RWPE1 (cell line): Measurements from ENCODE around the gene TNXB.
A peak's percentile ranks its signal among the peaks of the same experiment; 100 is the strongest.
"Not testable (repeated sequence)": the region's sequence is repeated elsewhere in the genome, so short reads cannot be mapped to it uniquely, and the experiment has no call there.

Experiments used
- CTCF ChIA-PET: fragments of 350-600 bp; sonication (Branson Sonifier 250); formaldehyde crosslinking; extraction: SDS; loops from one replicate; lab custom pipeline; 2021; lab: Yijun Ruan, JAX
- POLR2A ChIA-PET: fragments of 400-600 bp; formaldehyde crosslinking; extraction: SDS; loops from one replicate; lab custom pipeline; 2020; ENCODE audit warnings: antibody characterized with exemption; ENCODE audit not compliant: low non-redundant PET; lab: Yijun Ruan, JAX
- DNase-seq: peaks from one replicate; pipeline ENCODE4 v3.0.0; 2012; ENCODE audit warnings: low spot score
- H3K27ac ChIP-seq: fragments of 450-650 bp; 2 replicates; pipeline ENCODE4 v1.5.1; 2017
- CTCF ChIP-seq: fragments of 450-650 bp; conservative IDR thresholded peaks from 2 replicates; pipeline ENCODE4 v1.5.1; 2017; ENCODE audit warnings: low read depth, mild to moderate bottlenecking

The TNXB gene

GRCh38 chr6:32148289-32149091, 39.4 kb upstream of the TNXB start:
- H3K27ac ChIP-seq = peak overlapping the region; percentile 54
- CTCF ChIA-PET = no interaction called here
- TF ChIP-seq CTCF = peak; percentile 58
- POLR2A ChIA-PET = no interaction called here
- peak; percentile 64 for DNase-seq

DNA sequence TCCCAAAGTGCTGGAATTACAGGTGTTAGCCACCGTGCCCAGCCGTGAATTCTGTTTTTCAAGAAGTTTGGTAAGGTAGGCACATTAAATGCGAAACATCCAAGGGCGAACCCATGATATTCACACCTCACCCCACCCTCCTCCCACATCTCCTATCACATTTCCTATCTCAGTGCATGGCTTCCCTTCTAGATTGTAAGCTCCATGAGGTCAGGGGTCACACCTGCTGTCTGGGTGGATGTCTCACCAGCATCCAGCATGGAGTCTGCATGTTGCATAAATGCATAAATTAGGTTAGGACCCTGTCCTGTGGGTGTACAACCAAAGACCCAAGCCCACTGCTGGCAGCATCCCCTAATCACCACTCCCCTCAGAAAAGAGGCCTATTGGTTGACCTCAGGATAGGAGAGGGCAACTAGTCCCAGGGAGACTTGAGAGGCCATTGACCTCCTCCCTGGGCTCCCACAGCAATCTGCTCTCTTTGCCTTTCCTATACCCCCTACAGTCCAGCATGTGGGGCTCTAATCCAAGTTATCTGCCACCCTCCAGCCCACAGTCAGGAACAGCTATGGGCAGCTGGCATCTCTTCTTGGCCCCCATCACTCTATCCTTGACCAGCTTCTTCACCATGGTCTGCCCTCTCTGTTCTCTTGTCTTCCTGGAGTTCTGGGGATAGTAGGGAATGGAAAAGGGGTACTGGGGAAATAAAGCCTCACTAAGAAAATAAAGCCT, 38.4 kb upstream of the TNXB start:
- TF ChIP-seq CTCF = no peak
- ChIA-PET POLR2A (no interaction called here), CTCF (interaction anchor here (0.6 kb wide), 1 partner anchor 29 kb away, joined by 3 read pairs; no protein-coding TSS in a partner anchor)
- H3K27ac ChIP-seq = no peak overlapping the region
- no peak for DNase-seq

GRCh38 chr6:32146687-32147086, 37.5 kb upstream of the TNXB start:
- no peak overlapping the region for H3K27ac ChIP-seq
- no peak for TF ChIP-seq CTCF
- CTCF ChIA-PET = interaction anchor here (0.6 to 1.7 kb wide), 2 partner anchors 17 to 28 kb away, joined by 4 to 6 read pairs; no protein-coding TSS in a partner anchor
- POLR2A ChIA-PET = no interaction called here
- no peak for DNase-seq

DNA sequence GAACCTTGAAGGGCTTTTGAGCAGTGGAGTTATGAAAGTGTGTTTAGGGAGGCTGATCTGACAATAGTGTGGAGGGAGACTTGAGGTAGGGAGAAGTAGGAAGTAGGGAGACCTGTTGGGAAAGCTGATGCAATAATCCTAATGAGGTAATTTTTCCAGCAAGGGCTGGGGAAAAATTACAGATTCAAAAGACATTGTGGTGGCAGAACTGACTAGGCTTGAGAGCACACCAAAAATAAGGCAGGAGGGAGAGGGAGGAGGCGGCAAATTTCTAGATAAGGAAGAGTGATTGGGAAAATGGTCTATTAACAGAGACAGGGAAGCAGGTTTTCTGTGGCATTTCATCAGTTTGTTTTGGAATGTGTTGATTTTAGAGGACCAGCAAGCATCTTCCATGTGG, 37.1 kb upstream of the TNXB start:
- H3K27ac ChIP-seq = no peak overlapping the region
- DNase-seq = no peak
- no peak for TF ChIP-seq CTCF
- ChIA-PET POLR2A (no interaction called here), CTCF (interaction anchor here (0.6 to 1.7 kb wide), 2 partner anchors 17 to 27 kb away, joined by 4 to 6 read pairs; no protein-coding TSS in a partner anchor)

- H3K27ac ChIP-seq, DNase-seq, CTCF ChIA-PET, POLR2A ChIA-PET: not testable (repeated sequence)
Measured at GRCh38 chr6:32144238-32144637, 35.1 kb upstream of the TNXB start.

GRCh38 chr6:32140420-32141046, 31.4 kb upstream of the TNXB start:
- DNase-seq = no peak
- ChIA-PET CTCF (interaction anchor here (0.9 to 1.1 kb wide), 2 partner anchors 10 to 14 kb away, joined by 3 read pairs; no protein-coding TSS in a partner anchor), POLR2A (no interaction called here)
- no peak overlapping the region for H3K27ac ChIP-seq
- no peak for TF ChIP-seq CTCF
